HepG2 (cell line): ENCODE data around the gene SLC13A3.
A peak's percentile ranks its signal among the peaks of the same experiment; 100 is the strongest.

Source experiments
- CEBPZ ChIP-seq: IDR thresholded peaks from 2 replicates; pipeline ENCODE4 v1.6.1; 2012; ENCODE audit warnings: low read length, improper control_type of control experiment
- CTCF ChIP-seq: sonication (generic); formaldehyde crosslinking; IDR thresholded peaks from 2 replicates; pipeline ENCODE4 v1.5.0; 2020; ENCODE audit warnings: mild to moderate bottlenecking, missing genetic modification reagents, moderate library complexity
- ESRRA ChIP-seq: sonication (generic); formaldehyde crosslinking; IDR thresholded peaks from 2 replicates; pipeline ENCODE4 v1.5.1; 2020; ENCODE audit warnings: mild to moderate bottlenecking, low read depth, missing genetic modification reagents
- GABPB1 ChIP-seq: IDR thresholded peaks from 2 replicates; pipeline ENCODE4 v1.6.1; 2016; ENCODE audit warnings: mild to moderate bottlenecking, missing genetic modification reagents, moderate library complexity, missing compliant biosample characterization
- GTF2F1 ChIP-seq: fragments of 150-350 bp; IDR thresholded peaks from 2 replicates; pipeline ENCODE4 v1.6.1; 2014; ENCODE audit warnings: low read length
- HDAC2 ChIP-seq: sonication (generic); formaldehyde crosslinking; IDR thresholded peaks from 2 replicates; pipeline ENCODE4 v1.4.0; 2020; ENCODE audit warnings: missing genetic modification reagents
- HHEX ChIP-seq: IDR thresholded peaks from 2 replicates; pipeline ENCODE4 v1.6.1; 2016; ENCODE audit warnings: control low read depth
- KAT2B ChIP-seq: fragments of 150-350 bp; IDR thresholded peaks from 2 replicates; pipeline ENCODE4 v1.6.1; 2014; ENCODE audit warnings: low read depth, low read length, borderline replicate concordance
- POLR2A ChIP-seq, 2 experiments: IDR thresholded peaks; 2 replicates each; pipeline ENCODE4 v1.6.1; 2011; ENCODE audit warnings: low read depth in 2 of 2, low read length in 2 of 2, mild to moderate bottlenecking in 1 of 2, moderate library complexity in 1 of 2; ENCODE audit not compliant: insufficient read depth in 1 of 2
- PTBP1 ChIP-seq: fragments of 200-400 bp; formaldehyde crosslinking; IDR thresholded peaks from 2 replicates; pipeline ENCODE4 v1.6.1; 2018; ENCODE audit warnings: low read length, low read depth; ENCODE audit not compliant: poor library complexity, severe bottlenecking
- SNAPC5 ChIP-seq: sonication (generic); formaldehyde crosslinking; IDR thresholded peaks from 2 replicates; pipeline ENCODE4 v1.8.1; 2023; ENCODE audit warnings: mild to moderate bottlenecking, missing genetic modification reagents, borderline replicate concordance
- ZBTB44 ChIP-seq: sonication (generic); formaldehyde crosslinking; IDR thresholded peaks from 2 replicates; pipeline ENCODE4 v1.4.0; 2020; ENCODE audit warnings: missing genetic modification reagents

- TF ChIP-seq CEBPZ (no peak), KAT2B (no peak), HDAC2 (CRISPR knock-in tag) (no peak), GABPB1 (CRISPR knock-in tag) (no peak), GTF2F1 (no peak), HHEX (CRISPR knock-in tag) (0 out of 2 replicates have a peak, but pooled peaks have one; percentile 8), PTBP1 (no peak), POLR2A (IDR thresholded peaks at IDR 0.05; ENCODE audit: insufficient read depth in 1 of 2, low read depth in 2 of 2, low read length in 2 of 2) (no peak), ESRRA (CRISPR knock-in tag) (no peak), SNAPC5 (CRISPR knock-in tag) (no peak), CTCF (CRISPR knock-in tag) (no peak), ZBTB44 (CRISPR knock-in tag) (no peak)
Observed at GRCh38 chr20:46677608-46678007, 26.3 kb upstream of the SLC13A3 start.
